AG08396 (cell line): Measurements from ENCODE around the gene PPM1E.
A peak's percentile ranks its signal among the peaks of the same experiment; 100 is the strongest.
"Not testable (repeated sequence)": the region's sequence is repeated elsewhere in the genome, so short reads cannot be mapped to it uniquely, and the experiment has no call there.

ENCODE experiments used
- DNase-seq: peaks from one replicate; pipeline ENCODE4 v3.0.0; 2012; ENCODE audit warnings: low spot score, mixed read lengths

The PPM1E gene

GRCh38 chr17:58947824-58948223 is 192.2 kb downstream of the PPM1E start:
- DNase-seq = no peak

GRCh38 chr17:58954358-58954757 is 198.7 kb downstream of the PPM1E start:
- not testable (repeated sequence) for DNase-seq

DNA sequence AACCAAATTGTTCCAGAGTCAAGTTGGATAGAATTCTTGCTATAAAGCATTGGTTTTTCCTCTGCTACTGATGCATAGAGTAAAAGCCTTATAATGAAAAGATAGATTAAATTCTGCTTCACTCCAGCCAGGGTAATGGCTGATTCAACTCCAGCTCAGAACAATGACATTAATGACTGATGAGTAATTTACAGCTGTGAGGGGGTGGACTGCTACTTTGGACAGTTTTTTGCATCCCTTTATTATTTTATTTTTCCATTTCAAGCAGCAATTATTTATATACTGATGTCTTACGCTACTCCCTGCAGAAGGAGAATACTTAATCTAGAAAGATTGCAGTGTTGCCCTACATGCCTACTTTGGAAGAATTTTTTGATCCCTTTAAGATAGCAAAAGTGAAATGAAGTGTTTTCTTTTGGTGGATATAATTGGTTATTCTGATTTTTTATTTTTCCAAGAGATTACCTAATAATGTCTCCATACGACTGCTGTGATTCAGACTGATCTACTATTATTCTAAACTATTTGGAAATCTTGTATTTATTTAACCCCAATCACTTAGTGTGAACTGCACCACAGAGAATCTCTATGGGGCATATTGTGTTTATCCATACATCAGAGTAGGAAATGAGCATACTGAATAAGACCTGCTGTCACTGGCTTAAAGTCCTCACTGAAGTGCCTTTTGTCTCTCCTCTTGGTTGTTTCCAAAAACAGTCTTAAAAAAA is 201.5 kb downstream of the PPM1E start:
- DNase-seq = no peak

GRCh38 chr17:58957725-58958073 is 202.0 kb downstream of the PPM1E start:
- not testable (repeated sequence) for DNase-seq

GRCh38 chr17:58960068-58960467 is 204.4 kb downstream of the PPM1E start:
- DNase-seq = peak; percentile 59

DNA sequence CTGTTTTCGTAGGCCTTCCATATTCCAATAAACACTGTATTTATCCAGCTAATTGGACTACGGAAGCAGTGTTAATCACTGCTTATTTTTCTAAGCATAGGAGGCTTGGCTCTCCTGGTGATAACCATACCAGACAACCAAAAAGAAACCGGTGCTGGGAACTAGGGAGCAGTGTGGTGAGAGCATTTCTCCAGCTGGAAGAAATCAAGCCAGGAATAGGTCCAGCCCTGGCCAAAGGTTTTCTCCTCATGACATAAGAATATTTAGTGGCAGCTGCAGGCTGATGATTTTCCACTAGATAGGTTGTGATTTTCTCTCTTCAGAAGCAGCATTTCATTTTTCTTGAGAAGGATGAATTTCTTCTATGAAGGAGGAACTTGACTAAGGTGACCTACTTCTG is 209.6 kb downstream of the PPM1E start:
- no peak for DNase-seq

DNA sequence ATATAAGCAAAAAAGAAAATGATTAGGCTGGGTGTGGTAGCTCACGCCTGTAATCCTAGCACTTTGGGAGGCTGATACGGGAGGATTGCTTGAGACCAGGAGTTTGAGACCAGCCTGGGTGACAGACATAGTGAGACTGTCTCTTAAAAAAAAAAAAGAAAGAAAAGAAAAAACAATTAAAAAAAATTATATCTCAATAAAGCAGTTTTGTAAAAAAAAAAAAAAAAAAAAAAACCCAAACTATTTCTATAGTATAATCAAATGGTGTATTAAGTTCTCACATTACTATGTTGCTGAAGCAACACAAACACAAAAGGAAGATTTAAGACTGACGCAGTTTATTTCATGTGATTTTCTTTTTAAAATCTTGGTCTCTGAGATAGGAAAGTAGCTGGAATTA is 210.6 kb downstream of the PPM1E start:
- DNase-seq = no peak

GRCh38 chr17:58968426-58969061 is 212.9 kb downstream of the PPM1E start:
- no peak for DNase-seq

DNA sequence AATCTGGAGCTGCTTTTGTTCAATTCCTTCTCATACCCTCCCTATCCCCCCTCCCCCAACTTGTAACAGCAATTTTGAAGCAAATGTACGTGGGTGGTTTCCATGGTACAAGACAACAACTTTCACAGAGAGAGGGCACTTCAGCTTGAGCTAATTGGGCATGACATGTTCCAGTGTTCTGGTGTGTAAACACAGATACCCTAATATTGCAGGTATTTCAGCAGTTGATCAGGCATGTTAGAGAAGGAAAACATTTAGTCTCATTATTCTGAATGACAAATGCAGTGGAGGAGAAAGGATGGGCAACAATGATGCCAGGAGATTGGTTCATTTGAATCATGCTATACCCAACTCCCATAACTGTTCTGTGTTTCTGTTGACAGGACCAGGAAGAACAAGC is 213.5 kb downstream of the PPM1E start:
- no peak for DNase-seq

- DNase-seq = peak; percentile 34
Measured at GRCh38 chr17:58969612-58970011, 214.0 kb downstream of the PPM1E start.

DNA sequence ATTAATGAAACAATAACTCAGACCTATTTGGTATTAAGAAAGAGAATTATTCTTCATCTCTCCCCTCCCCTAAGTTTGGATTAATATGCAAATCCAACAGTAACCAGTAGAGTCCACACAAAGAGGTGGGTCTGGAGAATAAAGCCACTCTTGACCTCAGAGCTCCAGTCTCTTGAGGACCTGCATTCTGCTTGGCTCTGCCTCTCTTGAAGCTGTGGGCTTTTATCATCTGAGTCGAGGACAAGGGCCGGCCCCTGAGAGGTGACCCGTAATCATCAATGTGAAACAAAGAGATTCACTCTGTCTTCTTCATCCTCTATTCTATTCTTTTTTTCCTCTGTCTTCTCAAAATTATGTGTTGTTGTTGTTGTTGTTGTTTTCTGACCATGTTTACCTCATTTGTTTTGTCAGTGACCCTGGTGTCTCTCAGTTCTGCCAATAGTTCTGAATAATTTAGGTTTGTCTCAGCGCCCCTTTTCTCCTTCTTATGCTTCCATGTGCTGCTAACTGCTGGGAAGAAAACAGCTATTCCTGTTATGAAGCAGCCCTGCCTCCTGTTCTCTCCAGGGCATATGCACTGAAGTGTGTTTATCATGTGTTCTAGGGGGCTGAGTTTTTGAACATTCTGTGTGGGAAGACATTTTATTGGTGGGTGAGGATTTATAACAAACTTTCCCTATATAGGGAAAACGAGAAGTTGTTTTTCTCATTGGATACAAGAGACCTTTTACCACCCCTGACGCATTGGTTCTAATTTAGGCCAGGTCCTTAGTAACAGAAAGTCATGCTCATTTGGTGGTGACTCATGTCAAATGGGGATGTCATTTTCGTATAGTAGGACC is 215.2 kb downstream of the PPM1E start:
- DNase-seq = no peak

DNA sequence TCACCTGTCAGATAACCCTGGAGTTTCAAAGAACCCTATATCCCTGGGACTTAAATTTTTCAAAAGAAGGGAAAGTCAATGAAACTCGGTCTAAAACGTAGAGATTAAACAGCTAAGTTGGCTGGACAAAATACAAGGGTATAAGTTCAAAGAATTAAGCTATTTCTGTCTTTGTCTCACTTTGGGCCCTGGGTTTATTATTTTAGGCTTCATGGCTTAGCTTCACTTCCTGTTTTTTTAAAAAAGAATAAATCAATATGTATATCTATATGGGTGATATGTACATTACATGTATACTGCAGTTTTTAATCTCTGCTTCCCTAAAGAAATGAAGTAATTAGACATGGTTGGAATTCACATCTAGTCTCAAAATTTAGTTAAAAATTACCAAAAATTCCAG is 218.7 kb downstream of the PPM1E start:
- no peak for DNase-seq

DNA sequence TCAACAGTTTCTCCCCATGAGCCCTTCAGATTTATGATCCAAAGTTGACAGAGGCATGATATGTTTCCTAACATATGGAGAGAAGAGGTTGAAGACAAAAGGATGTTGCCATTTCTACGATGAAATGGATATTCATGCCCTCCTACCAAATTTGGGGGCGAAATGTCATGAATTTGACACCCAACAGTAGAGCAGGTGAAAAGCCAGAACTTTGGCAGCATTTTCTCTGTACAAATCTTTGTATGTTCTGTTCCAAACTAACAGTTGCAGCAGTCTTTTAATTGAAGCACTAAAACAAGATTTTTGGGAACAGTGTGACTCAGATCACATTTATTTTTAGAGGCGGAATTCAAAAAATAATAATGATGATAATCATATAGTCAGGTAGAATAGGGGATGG is 220.9 kb downstream of the PPM1E start:
- no peak for DNase-seq

DNA sequence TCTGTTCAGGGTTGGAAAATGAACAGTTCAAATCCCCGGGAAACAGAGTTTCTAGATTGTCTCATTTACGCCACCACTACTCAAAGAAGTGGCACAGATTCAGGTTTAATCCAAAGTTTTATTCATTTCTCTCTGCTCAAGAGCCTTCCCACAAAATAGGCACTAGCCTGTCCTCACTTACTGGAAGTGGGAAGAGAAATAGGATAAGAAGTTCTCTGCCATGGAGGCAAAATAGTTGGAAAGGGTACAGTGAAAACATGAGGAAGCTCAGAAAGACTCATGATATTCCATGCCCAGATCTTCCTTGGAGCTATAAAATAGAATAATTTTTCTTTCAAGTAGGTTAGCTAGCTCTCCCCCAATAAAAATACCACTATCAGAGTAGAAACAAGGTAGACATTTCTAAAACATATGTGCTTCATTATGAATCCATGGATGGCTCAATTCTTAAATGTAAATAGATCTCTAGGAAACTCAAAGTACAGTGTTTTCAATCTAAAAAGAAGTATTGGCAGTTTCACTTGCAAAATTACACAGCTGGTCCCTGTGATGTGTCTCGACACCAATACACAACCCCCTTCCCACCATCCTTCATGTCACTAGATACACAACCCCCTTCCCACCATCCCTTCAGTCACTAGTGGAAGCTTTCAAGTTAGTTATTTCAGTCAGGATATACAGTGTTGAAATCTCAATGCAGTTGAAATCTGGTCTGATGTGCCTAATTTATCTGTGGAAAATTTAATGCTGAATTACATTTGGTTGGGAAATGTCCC is 225.2 kb downstream of the PPM1E start:
- DNase-seq = no peak

GRCh38 chr17:58982626-58983025 is 227.0 kb downstream of the PPM1E start:
- no peak for DNase-seq

- DNase-seq = no peak
Measured at GRCh38 chr17:58985367-58985766, 229.7 kb downstream of the PPM1E start.

GRCh38 chr17:58985971-58986370 is 230.3 kb downstream of the PPM1E start:
- DNase-seq = no peak

DNA sequence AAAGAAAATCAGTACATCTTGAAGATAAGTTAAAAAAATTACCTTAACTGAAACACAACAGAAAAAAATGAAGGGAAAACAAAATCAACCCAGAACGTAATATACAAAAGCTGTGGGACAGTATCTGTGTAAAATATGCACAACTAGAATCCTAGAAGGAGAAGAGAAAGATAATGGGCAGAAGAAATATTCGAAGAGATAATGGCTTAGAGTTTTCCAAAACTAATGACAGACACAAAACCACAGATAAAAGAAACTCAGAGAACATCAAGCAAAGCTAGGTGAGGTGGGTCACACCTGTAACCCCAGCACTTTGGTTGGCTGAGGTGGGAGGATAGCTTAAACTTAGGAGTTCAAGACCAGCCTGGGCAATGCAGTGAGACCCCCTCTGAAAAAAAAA is 234.0 kb downstream of the PPM1E start:
- DNase-seq = no peak

DNA sequence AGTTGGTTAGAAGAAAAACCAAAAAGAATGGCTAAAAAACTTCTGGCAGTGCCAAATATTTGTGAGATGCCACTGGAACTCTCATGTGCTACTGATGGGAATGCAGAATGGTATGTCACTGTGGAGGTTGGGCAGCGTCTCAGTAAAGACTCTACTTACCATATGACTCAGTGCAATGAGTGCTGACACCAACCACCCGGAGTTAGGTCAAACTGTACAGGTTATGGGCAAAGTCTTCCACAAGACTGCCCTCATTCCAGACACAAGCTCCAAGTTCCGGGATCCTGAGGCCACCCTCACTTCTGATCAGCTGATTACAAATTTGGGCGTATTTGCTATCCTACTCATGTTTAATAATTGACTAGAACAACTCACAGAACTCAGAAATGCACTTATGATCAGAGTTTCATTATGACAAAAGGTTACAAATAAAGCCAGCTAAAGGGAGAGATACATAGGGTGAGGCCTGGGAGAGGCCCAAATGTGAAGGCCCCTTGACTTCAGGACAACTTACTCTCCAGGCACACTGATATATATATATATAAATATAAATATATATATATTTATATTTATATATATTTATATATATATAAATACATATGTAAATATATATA is 236.2 kb downstream of the PPM1E start:
- DNase-seq = peak; percentile 41

- DNase-seq = no peak
Measured at GRCh38 chr17:58993311-58993710, 237.7 kb downstream of the PPM1E start.

DNA sequence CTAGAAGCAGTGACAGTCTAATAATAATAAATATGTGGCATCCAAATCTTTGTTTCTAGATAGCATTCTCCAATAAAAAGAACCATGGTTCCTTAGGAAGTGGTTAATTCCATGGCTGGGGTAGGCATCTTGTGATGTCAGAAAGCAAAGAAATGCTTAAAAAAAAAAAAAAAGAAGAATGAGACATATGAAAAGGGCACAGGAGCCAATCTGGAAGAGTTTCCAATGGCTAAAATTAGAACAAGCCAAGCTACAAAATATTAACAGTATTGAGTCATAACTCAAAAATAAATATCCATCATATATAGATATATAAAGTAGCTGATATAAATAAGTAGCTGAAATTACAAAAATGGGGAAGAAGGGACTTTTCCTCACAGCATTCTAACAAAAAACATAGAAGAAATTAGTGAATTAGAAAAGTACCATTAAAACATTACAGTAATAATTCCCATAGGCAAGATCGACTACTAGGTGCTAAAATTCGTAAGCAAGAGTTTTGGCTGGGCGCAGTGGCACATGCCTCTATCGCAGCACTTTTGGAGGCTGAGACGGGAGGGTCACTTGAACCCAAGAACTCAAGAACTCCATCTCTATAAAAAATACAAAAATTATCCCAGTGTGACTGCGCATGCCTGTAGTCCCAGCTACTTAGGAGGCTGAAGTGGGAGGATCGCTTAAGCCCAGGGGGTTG is 239.7 kb downstream of the PPM1E start:
- DNase-seq = peak; percentile 9
